LNCAP (cell line): ENCODE data around the gene CSTPP1.

ENCODE experiments used
- TF ChIP-seq, protein P1 (sequence below): fragments of 450-650 bp; IDR thresholded peaks from 2 replicates; pipeline ENCODE4 v1.5.1; 2017; ENCODE audit warnings: mild to moderate bottlenecking

The CSTPP1 gene

GRCh38 chr11:46999217-46999616, 62.7 kb downstream of the CSTPP1 start:
- TF ChIP-seq, protein P1, sequence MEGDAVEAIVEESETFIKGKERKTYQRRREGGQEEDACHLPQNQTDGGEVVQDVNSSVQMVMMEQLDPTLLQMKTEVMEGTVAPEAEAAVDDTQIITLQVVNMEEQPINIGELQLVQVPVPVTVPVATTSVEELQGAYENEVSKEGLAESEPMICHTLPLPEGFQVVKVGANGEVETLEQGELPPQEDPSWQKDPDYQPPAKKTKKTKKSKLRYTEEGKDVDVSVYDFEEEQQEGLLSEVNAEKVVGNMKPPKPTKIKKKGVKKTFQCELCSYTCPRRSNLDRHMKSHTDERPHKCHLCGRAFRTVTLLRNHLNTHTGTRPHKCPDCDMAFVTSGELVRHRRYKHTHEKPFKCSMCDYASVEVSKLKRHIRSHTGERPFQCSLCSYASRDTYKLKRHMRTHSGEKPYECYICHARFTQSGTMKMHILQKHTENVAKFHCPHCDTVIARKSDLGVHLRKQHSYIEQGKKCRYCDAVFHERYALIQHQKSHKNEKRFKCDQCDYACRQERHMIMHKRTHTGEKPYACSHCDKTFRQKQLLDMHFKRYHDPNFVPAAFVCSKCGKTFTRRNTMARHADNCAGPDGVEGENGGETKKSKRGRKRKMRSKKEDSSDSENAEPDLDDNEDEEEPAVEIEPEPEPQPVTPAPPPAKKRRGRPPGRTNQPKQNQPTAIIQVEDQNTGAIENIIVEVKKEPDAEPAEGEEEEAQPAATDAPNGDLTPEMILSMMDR, result no peak

- TF ChIP-seq, protein P1, result no peak
Observed at GRCh38 chr11:47000033-47000432, 63.5 kb downstream of the CSTPP1 start.

DNA sequence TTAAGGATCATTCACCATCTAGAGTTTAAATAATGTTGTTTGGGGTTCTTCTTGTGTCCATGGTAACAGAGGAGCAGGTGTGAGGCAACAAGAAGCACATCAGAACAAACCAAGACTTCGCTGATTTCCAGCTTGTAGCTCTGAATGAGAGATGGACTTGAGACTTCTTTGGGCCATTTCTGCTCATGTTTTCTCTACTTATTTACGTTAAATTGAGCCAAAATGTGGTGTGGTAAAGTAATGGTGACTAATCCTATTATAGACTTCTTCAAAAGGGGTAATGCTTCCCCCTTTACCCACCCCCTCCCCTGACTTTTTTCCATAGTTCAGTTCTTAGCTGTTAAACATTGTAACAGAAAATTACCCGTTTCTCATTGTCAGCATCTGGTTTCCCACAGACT, 65.2 kb downstream of the CSTPP1 start:
- TF ChIP-seq, protein P1, result no peak

DNA sequence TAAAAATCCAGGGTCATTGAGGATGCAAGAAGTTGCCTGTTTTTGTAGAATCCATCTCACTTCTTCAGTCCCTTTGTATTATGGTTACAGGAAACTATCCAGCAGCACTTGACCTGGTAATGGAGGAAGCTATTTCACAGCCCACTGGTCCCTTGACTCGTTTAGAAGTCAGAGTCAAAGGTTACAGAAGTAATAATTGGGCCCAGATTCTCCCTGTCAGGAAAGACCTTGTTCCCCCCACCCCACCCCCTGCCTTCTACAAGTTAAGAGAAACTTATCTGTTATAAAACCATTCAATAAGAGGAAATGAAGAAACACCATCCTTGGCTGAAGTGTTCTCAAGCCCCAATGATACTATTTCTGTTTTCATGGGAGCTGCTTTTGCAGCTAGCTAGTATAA, 65.8 kb downstream of the CSTPP1 start:
- TF ChIP-seq, protein P1, result no peak

DNA sequence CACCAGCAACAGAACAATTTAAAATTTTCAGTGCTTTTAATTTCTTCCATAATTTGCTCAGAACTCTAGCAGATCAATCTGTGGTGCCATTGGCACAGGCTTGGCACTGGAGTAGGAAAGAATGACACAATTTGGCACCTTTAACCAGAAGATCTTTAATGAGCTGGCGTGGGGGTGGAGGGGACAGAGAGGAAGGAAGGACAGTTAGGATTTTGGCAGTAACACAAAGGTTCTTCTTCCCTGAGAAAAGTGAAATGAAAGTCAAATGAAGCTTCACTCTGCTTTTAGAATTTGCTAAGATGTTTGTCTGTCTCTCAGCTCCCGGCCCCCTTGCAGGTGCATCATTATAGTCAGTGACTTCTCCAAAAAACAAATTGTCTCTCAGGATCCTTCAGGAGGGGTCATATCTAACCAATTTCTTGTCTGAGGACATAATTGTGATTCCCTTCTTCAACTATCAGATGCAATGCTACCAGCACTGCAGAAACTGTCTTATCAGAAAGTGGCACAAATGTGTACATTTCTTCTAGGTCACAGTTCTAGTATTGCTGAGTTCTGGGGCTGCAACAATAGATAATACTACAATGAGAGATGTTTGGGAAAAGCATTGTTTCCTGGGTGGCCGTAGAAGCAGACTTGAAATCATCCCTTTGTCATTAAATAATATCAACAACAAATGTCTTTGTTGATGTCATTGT, 66.8 kb downstream of the CSTPP1 start:
- TF ChIP-seq, protein P1, result no peak

DNA sequence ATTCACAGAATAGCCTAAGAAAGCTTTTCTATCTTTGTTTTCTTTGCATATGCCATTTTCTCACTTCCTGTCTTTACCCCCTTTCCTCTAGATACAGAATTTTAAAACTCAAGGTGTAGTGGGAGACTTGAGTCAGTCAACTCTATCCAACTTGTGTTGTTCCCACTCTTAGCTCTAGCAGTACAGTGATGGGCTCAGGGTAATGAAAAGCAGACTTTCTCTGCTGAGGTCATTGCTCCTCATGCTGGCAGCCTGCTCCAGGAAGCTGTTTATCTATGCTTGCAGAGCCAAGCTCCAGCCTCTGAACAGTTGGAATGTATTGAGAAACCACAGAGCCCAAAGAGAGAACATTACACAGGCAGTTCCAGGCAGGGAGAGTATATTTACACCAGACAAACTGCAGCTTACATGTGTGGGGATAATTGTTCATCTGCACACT, 68.1 kb downstream of the CSTPP1 start:
- TF ChIP-seq, protein P1, result no peak

DNA sequence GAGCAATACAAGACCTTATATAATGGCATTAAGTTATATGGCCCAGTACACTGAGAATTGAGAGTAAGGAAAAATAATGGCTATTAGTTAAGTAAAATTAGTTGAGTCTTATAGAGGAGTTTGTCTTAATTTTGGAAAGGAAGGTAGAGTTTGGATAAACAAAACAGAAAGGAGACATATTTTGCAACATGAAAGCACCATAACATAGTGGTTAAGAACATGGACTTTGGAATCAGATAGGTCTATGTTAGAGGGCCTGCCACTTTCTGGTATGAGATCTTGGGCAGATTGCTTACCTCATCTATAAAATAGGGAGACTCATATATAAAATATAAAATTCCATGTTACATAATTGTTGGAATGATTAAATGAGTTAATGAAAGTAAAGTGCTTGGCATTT, 68.9 kb downstream of the CSTPP1 start:
- TF ChIP-seq, protein P1, result no peak

- TF ChIP-seq, protein P1, result no peak
Observed at GRCh38 chr11:47007579-47007978, 71.0 kb downstream of the CSTPP1 start.
